GM19324 (cell line): ENCODE data around the gene BCR.
"Not testable (repeated sequence)": the region's sequence is repeated elsewhere in the genome, so short reads cannot be mapped to it uniquely, and the experiment has no call there.

Experiments
- ATAC-seq: cut with Tn5 transposase; IDR thresholded peaks from one replicate; pipeline ENCODE4 v1.9.1; 2021; ENCODE audit warnings: mild to moderate bottlenecking, moderate library complexity; ENCODE audit not compliant: unreplicated experiment, low FRiP score

BCR gene

DNA sequence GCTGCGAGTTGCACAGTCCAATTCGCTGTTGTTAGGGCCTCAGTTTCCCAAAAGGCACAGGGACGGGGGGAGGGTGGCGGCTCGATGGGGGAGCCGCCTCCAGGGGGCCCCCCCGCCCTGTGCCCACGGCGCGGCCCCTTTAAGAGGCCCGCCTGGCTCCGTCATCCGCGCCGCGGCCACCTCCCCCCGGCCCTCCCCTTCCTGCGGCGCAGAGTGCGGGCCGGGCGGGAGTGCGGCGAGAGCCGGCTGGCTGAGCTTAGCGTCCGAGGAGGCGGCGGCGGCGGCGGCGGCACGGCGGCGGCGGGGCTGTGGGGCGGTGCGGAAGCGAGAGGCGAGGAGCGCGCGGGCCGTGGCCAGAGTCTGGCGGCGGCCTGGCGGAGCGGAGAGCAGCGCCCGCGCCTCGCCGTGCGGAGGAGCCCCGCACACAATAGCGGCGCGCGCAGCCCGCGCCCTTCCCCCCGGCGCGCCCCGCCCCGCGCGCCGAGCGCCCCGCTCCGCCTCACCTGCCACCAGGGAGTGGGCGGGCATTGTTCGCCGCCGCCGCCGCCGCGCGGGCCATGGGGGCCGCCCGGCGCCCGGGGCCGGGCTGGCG lies at the start of gene BCR:
Gene BCR, plus strand, starts transcription at position 209 of the 592 bp plus-strand sequence. CDS start 452 bp downstream, outside the sequence.
- ATAC-seq, result peak; percentile 59

DNA sequence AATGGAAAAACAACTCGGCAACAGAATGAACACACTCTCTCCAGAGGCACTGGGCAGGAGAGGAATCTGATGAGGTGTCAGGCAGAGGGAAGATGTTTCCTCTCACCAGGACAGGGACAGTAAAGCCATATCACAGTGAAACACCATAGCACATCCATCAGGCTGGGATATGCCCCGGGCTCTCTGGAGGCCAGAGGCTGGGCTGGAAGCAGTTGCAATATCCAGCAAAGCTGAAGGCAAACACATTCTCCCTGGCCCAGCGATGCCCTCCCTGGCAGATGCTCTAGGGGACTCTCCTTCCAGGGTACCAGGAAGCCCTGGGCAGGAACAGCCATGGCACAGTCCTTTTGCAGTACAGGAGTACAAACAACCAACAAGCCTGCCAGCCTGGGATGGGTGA lies 49.6 kb upstream of the BCR start:
- no peak for ATAC-seq

DNA sequence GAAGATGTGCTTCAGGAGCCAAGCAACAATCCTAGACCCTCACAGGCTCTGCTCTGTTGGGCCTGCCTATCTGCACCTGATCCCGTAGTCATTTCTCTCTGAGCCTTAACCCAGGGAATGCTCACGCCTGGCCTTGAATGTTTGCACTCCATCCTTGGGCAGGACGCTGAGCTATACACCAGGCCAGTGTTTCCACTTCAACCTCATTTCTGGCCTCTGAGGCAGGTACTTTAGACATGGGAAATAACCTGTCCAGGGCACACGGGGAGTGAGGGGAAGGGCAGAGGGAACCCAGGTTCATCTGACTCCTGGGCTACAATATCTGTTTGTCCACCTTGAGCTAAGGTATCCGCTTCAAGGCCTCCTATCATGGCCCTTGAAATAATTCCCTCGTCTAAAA lies 48.4 kb upstream of the BCR start:
- ATAC-seq, result no peak

DNA sequence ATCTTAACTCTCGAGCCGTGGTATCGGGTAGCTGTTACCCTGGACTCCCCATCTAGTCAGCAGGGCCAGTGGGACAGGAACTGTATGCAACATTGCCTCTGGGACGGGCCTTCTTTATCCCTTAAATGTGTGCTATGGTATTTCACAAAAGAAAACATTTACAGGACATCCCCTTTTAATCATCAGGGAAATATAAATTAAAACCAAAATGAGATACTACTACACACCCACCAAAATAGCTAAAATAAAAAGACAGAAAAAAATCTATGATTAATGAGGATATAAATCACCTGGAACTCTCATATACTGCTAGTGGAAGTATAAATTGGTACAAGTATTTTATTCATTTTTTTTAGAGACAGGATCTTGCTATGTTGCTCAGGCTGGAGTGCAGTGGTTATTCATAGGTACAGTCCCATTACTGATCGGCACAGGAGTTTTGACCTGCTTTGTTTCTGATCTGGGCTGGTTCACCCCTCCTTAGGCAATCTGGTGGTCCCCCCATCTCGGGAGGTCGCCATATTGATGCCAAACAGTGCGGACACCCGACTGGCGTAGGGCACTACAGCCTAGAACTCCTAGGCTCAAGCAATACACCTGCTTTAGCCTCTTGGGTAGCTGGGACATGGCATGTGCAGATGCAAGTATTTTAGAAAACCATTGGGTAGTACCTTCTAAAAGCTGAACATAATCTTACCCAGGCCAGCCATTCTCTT lies 47.8 kb upstream of the BCR start:
- no peak for ATAC-seq

DNA sequence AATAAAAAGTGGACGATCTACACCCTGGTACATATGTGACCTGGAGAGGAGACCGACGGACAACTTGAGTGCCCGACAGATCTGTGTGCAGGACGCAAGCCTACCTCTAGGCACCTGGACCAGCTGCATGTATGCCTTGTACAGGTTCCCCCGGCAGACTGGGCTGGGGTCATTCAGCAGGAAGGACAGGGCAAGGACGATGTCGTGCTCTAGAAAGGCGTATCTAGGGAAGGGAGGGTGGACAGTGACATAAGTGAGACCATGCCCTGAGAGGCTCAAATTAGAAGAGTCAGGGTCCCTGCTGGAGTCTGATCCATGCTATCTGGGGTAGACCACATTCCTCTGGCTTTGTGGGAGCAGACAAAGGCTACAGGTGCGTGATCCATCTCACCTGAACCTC lies 46.4 kb upstream of the BCR start:
- no peak for ATAC-seq

DNA sequence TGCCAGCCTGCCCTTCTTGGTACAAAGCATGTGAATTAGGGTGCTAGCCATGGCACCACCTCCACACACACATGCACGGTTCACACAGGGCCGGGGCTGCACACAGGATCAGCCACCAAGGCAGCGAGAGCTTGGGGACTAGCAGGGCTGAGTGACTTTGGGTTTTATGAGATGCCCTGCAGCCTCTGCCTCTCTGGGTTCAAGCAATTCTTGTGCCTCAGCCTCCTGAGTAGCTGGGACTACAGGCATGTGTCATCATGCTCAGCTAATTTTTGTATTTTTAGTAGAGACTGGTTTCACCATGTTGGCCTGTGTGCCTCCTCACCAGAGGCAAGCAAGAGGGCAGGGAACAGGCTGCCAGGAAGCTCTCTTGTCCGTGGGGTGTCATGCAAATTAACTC lies 43.3 kb upstream of the BCR start:
- ATAC-seq, result not testable (repeated sequence)

DNA sequence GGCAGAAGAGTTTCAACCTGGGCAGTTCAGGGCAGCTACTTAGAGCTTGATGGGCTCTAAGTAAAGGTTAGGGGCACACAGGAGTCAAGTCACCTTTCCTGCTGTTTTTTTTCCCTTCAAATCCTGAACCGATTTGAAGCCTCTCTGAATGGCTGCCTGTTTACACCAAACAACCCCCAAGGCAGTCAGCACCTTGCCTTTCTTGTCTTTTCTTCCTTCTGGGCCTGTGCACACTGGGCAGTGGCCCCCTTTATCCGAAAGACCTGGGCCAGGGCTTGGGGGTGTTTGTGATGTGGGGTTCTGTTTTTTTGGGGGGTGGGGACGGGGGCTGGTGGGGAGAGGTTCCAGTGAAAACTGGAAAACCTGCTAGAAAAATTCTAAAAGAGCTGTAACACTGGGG lies 42.8 kb upstream of the BCR start:
- ATAC-seq, result no peak

DNA sequence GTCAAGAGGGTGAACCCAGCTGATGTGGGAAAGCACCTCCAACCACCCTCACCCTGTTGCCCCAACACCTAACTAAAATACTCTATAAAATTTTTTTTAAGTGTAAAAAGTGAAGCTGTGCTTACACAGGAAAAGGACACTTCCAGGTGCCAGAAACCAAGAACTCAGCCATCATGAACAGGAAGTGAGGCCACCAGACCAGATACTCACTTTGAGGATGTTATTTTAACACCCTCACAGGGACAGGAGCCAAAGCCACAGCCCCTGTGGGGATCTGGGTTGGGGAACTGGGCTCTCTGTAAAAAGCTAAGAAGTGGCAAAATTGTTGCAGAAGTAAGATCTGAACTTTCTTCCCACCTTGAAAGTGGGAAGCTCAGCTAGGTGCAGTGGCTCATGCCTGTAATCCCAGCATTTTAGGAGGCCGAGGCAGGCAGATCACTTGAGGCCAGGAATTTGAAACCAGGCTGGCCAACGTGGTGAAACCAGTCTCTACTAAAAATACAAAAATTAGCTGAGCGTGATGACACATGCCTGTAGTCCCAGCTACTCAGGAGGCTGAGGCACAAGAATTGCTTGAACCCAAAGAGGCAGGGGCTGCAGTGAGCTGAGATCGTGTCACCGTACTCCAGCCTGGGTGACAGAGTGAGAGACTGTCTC lies 42.3 kb upstream of the BCR start:
- ATAC-seq, result peak; percentile 46

DNA sequence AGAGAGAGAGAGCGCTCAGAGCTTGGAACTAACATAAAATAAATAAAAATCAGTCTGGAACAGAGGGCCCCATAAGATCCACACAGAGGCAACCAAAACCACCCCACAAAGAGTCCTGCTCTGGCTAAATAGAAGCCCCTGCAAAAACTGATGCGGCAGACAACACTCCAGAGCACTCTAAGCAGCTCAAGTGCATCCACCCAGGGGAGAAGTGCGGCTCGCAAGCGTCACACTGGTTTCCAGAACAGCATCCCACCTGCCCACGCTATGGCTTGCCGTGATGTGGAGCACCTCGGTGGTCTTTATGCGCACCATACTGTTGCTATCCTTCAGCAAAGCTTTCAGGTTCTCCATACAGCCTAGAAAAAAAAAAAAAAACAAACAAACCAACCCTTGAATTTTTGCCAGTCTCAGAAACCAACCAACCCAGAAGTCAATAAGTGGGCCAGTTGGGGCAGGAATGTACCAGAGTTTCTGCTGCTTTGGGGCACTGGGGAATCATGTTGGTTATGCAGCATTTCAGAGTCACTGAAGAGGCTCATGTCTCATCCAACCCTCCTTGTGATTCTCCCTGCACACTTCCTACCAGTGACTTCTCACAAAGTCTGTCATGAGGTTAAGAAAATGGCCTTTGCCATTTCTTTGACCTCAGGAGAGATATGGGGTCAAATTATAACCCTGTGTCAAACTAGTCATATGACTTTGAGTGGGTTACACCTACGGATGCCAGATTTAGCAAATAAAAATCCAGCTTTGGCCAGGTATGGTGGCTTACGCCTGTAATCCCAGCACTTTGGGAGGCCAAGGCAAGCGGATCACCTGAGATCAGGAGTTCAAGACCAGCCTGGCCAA lies 41.5 kb upstream of the BCR start:
- ATAC-seq, result no peak

DNA sequence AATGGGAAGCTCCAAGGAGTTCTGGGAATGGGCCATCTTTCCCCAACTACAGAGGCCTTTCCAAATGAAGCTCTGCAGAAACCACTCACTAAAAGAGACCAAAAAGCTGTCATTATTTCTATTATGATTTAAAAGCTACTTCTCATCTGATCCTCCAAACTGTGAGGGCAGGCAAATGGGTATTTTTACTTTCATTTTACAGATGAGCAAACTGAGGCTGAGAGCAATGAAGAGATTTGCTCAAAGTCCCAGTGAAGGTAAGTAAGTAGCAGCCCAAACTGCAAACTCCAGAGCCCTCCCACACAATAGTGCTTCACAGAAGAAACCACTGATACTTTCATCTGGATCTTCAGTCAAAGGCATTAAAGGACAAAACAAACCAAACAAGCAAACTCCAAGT lies 39.9 kb upstream of the BCR start:
- no peak for ATAC-seq

DNA sequence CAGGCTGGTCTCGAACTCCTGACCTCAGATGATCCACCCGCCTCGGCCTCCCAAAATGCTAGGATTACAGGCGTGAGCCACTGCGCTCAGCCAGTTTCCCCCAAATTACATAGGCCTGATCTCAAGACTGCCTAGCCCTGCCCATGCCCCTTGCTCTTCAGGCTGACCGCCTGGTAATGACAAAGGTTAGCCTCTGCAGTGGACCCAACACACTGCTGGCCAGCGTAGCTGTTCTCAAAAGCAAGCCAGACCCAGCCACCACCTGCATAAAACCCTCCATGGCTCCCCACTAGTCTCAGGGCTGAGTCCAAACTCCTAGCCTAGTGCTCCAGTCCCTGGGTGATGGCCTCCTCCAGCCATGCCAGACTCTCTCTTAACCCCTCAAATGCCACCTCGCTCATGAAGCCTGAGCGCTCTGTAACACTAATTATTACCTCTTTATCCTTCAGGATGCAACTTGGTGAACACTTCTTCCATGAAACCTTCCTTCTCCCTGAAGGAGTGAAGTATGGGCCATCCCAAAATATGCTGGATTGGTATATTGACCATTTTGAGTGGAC lies 37.7 kb upstream of the BCR start:
- ATAC-seq, result no peak

DNA sequence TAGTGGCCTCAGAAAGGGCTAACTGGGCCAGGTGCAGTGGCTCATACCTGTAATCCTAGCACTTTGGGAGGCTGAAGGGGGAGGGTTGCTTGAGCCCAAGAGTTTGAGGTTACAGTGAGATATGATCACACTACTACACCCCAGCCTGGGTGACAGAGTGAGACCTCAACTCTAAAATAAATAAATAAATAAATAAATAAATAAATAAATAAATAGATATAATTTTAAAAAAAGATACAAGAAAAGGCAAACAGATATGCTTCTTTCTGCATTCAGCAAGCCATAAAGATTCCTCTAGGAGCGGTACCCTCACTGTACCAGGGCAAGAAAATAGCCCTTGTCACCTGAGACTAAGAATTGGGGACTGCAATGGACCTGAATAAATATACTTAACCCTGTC lies 37.2 kb upstream of the BCR start:
- ATAC-seq, result no peak

DNA sequence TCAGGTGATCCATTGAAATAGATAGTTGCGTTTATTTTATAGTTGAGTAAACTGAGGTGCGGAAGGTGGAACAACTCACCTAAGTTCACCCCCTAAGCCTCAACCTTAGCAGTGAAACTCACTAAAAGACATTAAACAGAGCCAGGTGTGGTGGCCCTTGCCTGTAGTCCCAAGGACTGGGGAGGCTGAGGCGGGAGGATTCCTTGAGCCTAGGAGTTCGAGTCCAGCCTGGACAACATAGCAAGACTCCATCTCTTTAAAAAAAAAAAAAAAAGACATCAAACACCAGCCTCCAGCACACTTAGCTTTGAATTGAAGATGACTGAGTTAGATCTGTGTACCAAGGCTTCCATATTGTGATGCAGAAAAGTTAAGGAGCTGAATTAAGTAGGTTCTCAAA lies 35.9 kb upstream of the BCR start:
- ATAC-seq, result no peak

DNA sequence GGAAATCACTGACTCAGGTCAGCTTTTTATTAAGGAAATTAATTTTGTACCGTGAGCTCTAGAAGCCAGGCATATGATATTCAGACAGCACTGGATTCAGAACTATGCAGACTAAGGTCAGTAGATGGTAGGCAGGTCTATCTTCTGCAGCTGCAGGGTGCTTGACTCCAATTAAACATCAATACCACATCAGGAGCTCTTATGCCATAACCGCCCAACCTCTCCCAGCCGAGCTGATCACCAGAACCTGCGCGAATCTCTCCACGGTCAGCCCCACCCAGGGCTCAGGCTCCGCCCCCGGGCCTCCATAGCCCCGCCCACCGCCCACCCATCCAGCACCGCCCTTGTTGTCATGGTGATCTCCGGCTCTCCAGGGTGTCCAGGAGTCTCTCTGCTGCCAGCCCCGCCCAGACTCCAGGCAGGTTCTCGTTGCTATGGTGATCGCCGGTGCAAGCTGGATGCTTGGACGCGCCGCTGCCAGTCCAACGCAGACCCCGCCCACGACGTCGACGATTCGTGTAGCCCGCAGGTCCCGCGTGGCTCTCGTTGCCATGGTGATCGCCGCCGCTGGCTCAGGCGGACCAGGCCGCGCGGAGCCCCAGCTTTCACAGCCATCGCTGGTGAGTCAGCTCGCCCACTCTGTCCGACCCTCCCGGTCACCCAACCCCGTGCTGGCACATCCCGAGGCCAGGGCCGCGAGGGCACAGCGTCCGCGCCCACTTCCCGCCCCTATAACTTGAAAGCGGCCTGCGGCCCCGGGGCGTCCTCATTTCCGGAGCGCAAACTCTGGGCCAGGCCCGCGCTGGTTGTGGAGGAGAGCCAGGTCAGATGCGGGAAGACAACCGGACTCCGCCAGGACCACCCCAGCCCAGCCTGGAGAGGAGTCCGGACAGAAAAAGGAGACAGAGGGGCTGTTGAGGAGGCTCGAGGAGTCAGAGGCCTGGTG lies 35.1 kb upstream of the BCR start, which contains the start of gene RAB36:
Gene RAB36, plus strand, starts transcription at position 546 of the 946 bp plus-strand sequence. CDS start 1,140 bp downstream, outside the sequence.
- peak; percentile 28 for ATAC-seq

DNA sequence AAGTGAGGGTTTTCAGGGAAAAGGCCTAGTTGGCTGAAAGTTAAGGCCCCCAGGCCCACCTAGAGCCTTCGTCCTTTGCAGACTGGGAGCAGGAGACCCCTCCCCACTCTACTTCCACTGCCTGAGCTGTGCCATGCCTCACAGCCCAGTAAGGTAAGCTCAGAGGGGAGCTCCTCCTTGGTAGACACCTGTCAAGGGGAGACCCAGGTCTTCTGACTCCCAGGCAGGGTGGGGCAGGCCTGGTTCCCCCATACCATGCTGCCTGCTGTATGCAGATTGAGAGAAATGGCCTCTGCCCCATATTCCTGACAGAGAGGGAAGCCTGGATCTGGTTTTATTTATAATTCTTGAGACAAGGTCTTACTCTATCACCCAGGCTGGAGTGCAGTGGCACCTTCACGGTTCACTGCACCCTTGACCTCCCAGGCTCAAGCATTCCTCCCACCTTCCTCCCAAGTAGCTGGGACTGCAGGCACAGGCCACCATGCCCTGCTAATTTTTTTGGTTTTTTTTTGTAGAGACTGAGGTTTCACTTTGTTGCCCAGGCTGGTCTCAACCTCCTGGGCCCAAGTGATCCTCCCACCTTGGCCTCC lies 34.3 kb upstream of the BCR start:
- no peak for ATAC-seq

DNA sequence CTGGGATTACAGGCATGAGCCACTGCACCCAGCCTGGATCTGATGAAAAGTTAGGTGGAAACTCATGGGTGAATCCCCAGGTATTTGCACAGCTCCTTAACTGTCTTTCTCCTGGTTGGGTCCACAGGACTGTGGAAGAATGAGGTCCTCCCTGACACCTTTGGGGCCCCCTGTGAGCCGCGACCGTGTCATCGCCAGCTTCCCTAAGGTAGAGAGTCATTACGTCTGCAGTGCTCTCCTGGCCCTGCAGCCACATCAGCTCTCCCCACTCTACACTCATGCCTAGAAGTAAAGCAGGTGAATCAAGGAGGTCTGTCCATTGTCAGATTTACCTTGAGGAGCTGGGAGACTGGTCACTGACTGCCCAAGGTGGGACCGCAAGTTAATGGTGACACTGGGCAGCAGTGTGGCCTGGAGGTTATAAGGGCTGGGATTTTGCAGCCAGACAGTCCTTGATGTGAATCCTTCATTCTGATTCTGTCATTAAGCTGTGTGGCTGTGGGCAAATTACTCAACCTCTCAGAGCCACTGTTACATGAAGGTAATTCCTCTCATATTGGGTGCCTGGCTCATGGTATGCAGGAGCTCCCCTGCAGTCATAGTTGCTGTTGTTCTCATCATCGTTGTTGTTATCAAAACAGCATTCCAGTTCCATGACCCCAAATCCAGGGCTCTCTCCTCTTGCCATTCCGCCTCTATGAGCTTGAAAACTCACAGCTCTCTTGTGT lies 33.7 kb upstream of the BCR start:
- no peak for ATAC-seq

DNA sequence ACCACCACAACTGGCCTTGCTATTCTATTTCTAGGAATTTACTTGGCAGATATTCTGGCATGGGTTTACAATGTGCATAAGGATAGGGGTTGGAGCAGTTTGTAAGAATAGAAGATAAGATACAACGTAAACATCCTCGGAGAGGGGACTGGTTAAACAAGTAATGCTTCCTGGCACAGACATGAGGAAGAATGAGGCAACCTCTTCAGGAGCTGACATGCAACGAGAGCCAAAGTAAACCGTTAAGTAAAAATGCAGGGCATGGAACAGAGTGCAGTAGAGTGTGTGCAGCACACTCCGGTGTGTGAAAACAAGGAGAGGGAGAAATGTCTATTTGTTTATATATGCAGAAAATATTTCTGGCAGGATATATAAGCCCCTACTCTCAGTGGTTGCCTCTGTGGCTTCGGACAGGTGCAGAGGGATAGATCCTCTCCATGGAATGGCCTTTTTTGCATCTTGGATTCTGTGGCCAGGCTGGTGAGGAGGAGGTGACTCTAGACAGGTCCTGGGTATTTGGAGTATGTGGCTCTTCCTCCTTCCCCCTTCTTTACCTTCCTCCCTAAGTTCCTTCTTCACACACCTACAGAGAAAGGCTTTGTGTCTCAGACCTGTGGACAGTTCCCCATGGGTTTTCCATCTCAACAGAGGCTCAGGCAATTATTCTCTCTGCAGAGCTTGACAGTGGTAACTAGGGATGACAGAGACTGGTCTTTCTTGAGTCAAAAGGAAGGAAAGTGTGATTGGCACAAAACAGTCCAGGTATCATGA lies 32.5 kb upstream of the BCR start:
- no peak for ATAC-seq

DNA sequence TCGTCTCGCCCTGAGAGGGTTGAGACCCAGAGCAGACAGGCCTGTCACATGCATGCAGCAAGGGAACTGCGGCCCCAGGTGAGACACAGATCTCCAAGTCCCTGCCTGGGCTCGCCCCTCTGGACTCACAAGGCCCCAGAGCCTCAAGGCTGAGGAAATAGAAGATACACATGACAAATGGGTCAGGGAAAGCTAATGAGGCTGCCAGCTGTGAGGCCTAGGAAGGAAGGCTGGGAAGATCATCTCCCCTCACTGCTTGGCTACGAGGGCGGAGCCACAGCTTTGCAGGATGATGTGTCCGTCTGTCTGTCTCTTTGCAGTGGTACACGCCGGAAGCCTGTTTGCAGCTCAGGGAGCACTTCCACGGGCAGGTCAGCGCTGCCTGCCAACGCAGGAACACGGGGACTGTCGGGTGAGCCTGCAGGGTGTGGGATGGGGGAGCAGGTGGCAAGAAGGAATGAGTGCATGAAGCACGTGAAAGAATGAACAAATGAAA lies 30.5 kb upstream of the BCR start:
- ATAC-seq, result no peak
